ENCODE data around the gene RAB3IL1. TPM values are rescaled to one million over a fixed set of nuclear protein-coding genes. Genes with fewer than 3 reads are reported as not detected.

Gene RAB3IL1
- total and polyA plus RNA-seq, 2 of the 13 experiments (the other 11 are each of a cell fraction or from before 2014, with no cell fraction given) = 1.2 to 2.0 TPM

GRCh38 chr11:61890529-61891330 lies 26.6 kb downstream of the RAB3IL1 start (continued):
- TF ChIP-seq ARID4A (CRISPR knock-in tag; IDR thresholded peaks at IDR 0.05; ENCODE audit: borderline replicate concordance) (0 out of 2 replicates have a peak, but pooled peaks have one; percentile 40), ZNF782 (CRISPR knock-in tag; IDR thresholded peaks at IDR 0.05; ENCODE audit: borderline replicate concordance) (no peak), ZSCAN29 (CRISPR knock-in tag; conservative IDR thresholded peaks at IDR 0.05) (no peak), ZFAT (CRISPR knock-in tag; conservative IDR thresholded peaks at IDR 0.05) (no peak), ATF7-NPFF (CRISPR knock-in tag; IDR thresholded peaks at IDR 0.05; ENCODE audit: low read depth) (0 out of 2 replicates have a peak, but pooled peaks have one; percentile 36), AKAP8 (CRISPR knock-in tag; IDR thresholded peaks at IDR 0.05) (no peak), MIXL1 (CRISPR knock-in tag; IDR thresholded peaks at IDR 0.05) (no peak), SRY (CRISPR knock-in tag; IDR thresholded peaks at IDR 0.05) (no peak), NFKB2 (CRISPR knock-in tag; IDR thresholded peaks at IDR 0.05; ENCODE audit: borderline replicate concordance) (no peak), NPAS2 (CRISPR knock-in tag; IDR thresholded peaks at IDR 0.05; ENCODE audit: borderline replicate concordance) (no peak), ZNF274 (CRISPR knock-in tag; IDR thresholded peaks at IDR 0.05) (peak; percentile 50; the same call in 1 of the 2 replicates), ZNF281 (CRISPR knock-in tag; IDR thresholded peaks at IDR 0.05; ENCODE audit: borderline replicate concordance) (no peak; the same call in 1 of the 2 replicates), CTCF (CRISPR knock-in tag; IDR thresholded peaks at IDR 0.05) (peak; percentile 38), NFE2L1 (CRISPR knock-in tag; IDR thresholded peaks at IDR 0.05; ENCODE audit: borderline replicate concordance) (0 out of 2 replicates have a peak, but pooled peaks have one; percentile 37), TEAD3 (CRISPR knock-in tag; optimal IDR thresholded peaks at IDR 0.05; ENCODE audit: borderline replicate concordance) (no peak), ZNF768 (CRISPR knock-in tag; IDR thresholded peaks at IDR 0.05) (no peak), ZNF276 (CRISPR knock-in tag; IDR thresholded peaks at IDR 0.05; ENCODE audit: low read depth) (no peak)
